H9 (cell line): ENCODE measurements around the gene DOCK9. TPM values are rescaled to one million over a fixed set of nuclear protein-coding genes. Genes with fewer than 3 reads are reported as not detected.

ENCODE experiments used
- DNase-seq: peaks from one replicate; pipeline ENCODE4 v3.0.0-alpha.2; 2017
- H2AFZ ChIP-seq: one replicate; pipeline ENCODE4 v1.6.1; 2013; ENCODE audit warnings: mild to moderate bottlenecking, low read length, control low read depth, moderate library complexity
- H2AK5ac ChIP-seq: 2 replicates; pipeline ENCODE4 v1.6.1; 2013; ENCODE audit warnings: low read length, control low read depth, mixed read lengths; ENCODE audit not compliant: insufficient read length
- H2BK120ac ChIP-seq: one replicate; pipeline ENCODE4 v1.6.1; 2013; ENCODE audit warnings: low read depth, mild to moderate bottlenecking, low read length, control low read depth, inconsistent platforms; ENCODE audit not compliant: poor library complexity, severe bottlenecking
- H2BK12ac ChIP-seq: 2 replicates; pipeline ENCODE4 v1.6.1; 2013; ENCODE audit warnings: low read length, control low read depth, mixed read lengths, low read depth; ENCODE audit not compliant: insufficient read length
- H2BK15ac ChIP-seq: 2 replicates; pipeline ENCODE4 v1.6.1; 2013; ENCODE audit warnings: low read depth, low read length, control low read depth
- H2BK20ac ChIP-seq: one replicate; pipeline ENCODE4 v1.6.1; 2013; ENCODE audit warnings: low read depth, mild to moderate bottlenecking, low read length, control low read depth, inconsistent platforms; ENCODE audit not compliant: poor library complexity, severe bottlenecking
- H2BK5ac ChIP-seq: 2 replicates; pipeline ENCODE4 v1.6.1; 2013; ENCODE audit warnings: low read length, control low read depth, mixed read lengths; ENCODE audit not compliant: insufficient read length
- H3K14ac ChIP-seq: 2 replicates; pipeline ENCODE4 v1.6.1; 2013; ENCODE audit warnings: low read length, control low read depth; ENCODE audit not compliant: insufficient read depth
- H3K18ac ChIP-seq: 2 replicates; pipeline ENCODE4 v1.6.1; 2013; ENCODE audit warnings: low read depth, mild to moderate bottlenecking, mixed read lengths, low read length, control low read depth; ENCODE audit not compliant: insufficient read length
- H3K23ac ChIP-seq: 2 replicates; pipeline ENCODE4 v1.6.1; 2013; ENCODE audit warnings: low read length, control low read depth, mixed read lengths, low read depth; ENCODE audit not compliant: insufficient read length
- H3K23me2 ChIP-seq: 2 replicates; pipeline ENCODE4 v1.6.1; 2013; ENCODE audit warnings: low read depth, mild to moderate bottlenecking, mixed read lengths, low read length, control low read depth; ENCODE audit not compliant: insufficient read length, poor library complexity, severe bottlenecking
- H3K27ac ChIP-seq: 2 replicates; pipeline ENCODE4 v1.5.1; 2013; ENCODE audit warnings: low read length, control low read depth, mixed read lengths, low read depth; ENCODE audit not compliant: insufficient read length
- H3K27me3 ChIP-seq: 2 replicates; pipeline ENCODE4 v1.6.1; 2013; ENCODE audit warnings: low read length, control low read depth, inconsistent platforms; ENCODE audit not compliant: insufficient read depth
- H3K4ac ChIP-seq: 2 replicates; pipeline ENCODE4 v1.6.1; 2013; ENCODE audit warnings: low read depth, mild to moderate bottlenecking, control low read depth, inconsistent platforms, low read length, moderate library complexity
- H3K4me1 ChIP-seq: 2 replicates; pipeline ENCODE4 v1.6.1; 2013; ENCODE audit warnings: low read length, control low read depth, inconsistent platforms; ENCODE audit not compliant: insufficient read depth
- H3K4me2 ChIP-seq: 2 replicates; pipeline ENCODE4 v1.6.1; 2013; ENCODE audit warnings: low read length, control low read depth, mixed read lengths; ENCODE audit not compliant: insufficient read length, insufficient read depth
- H3K56ac ChIP-seq: 2 replicates; pipeline ENCODE4 v1.6.1; 2013; ENCODE audit warnings: low read depth, mild to moderate bottlenecking, mixed read lengths, low read length, control low read depth; ENCODE audit not compliant: insufficient read length
- H3K79me1 ChIP-seq: 2 replicates; pipeline ENCODE4 v1.6.1; 2013; ENCODE audit warnings: low read depth, mild to moderate bottlenecking, moderate library complexity, low read length, control low read depth, inconsistent platforms; ENCODE audit not compliant: insufficient read depth, poor library complexity, severe bottlenecking
- H3K79me2 ChIP-seq: 2 replicates; pipeline ENCODE4 v1.6.1; 2013; ENCODE audit warnings: low read length, control low read depth, inconsistent platforms; ENCODE audit not compliant: insufficient read depth
- H3K9ac ChIP-seq: 2 replicates; pipeline ENCODE4 v1.6.1; 2013; ENCODE audit warnings: low read length, control low read depth, mixed read lengths; ENCODE audit not compliant: insufficient read length; ENCODE audit errors: extremely low read depth
- H3K9me3 ChIP-seq: one replicate; pipeline ENCODE4 v1.6.1; 2013; ENCODE audit warnings: low read depth, low read length, inconsistent platforms; ENCODE audit not compliant: control insufficient read depth
- H3T11ph ChIP-seq: one replicate; pipeline ENCODE4 v1.6.1; 2013; ENCODE audit warnings: mild to moderate bottlenecking, low read length, control low read depth, inconsistent platforms
- H4K20me1 ChIP-seq: one replicate; pipeline ENCODE4 v1.6.1; 2013; ENCODE audit not compliant: control insufficient read depth, insufficient read length, insufficient read depth
- H4K5ac ChIP-seq: 2 replicates; pipeline ENCODE4 v1.6.1; 2013; ENCODE audit warnings: low read depth, mild to moderate bottlenecking, mixed read lengths, low read length, control low read depth; ENCODE audit not compliant: insufficient read length
- H4K8ac ChIP-seq: replicated peaks from 2 replicates; pipeline ENCODE4 v1.6.1; 2013; ENCODE audit warnings: low read length, control low read depth, mixed read lengths, low read depth; ENCODE audit not compliant: insufficient read length
- H4K91ac ChIP-seq: 2 replicates; pipeline ENCODE4 v1.6.1; 2013; ENCODE audit warnings: low read depth, mild to moderate bottlenecking, moderate library complexity, mixed read lengths, low read length, control low read depth; ENCODE audit not compliant: insufficient read length
- H3K27ac Mint-ChIP-seq, 3 experiments: 2 replicates in 2 of 3; 3 replicates in 1 of 3; pipeline ENCODE4 v1.8.0; 2020 to 2021; ENCODE audit warnings: mixed read lengths in 3 of 3, mild to moderate bottlenecking in 1 of 3, moderate library complexity in 1 of 3
- H3K27me3 Mint-ChIP-seq: 2 replicates; pipeline ENCODE4 v1.8.0; 2021; ENCODE audit warnings: low read depth, mild to moderate bottlenecking, moderate library complexity, mixed read lengths
- H3K36me3 Mint-ChIP-seq, 3 experiments: 2 replicates in 2 of 3; 3 replicates in 1 of 3; pipeline ENCODE4 v1.8.0; 2020 to 2021; ENCODE audit warnings: low read depth in 3 of 3, mixed read lengths in 3 of 3; ENCODE audit not compliant: insufficient read depth in 1 of 3
- H3K4me1 Mint-ChIP-seq, 2 experiments: 2 replicates each; pipeline ENCODE4 v1.8.0; 2020; ENCODE audit warnings: mixed read lengths in 2 of 2
- H3K4me3 Mint-ChIP-seq, 2 experiments: 2 replicates in 1 of 2; 3 replicates in 1 of 2; pipeline ENCODE4 v1.8.0; 2020 to 2021; ENCODE audit warnings: mild to moderate bottlenecking in 2 of 2, mixed read lengths in 2 of 2, moderate library complexity in 1 of 2
- H3K9me3 Mint-ChIP-seq, 2 experiments: 2 replicates in 1 of 2; 3 replicates in 1 of 2; pipeline ENCODE4 v1.8.0; 2020; ENCODE audit warnings: mild to moderate bottlenecking in 2 of 2, mixed read lengths in 2 of 2, moderate library complexity in 1 of 2
- WGBS: extraction: QIAGEN DNeasy Blood & Tissue Kit; methylation state at CpG from one replicate; pipeline ENCODE4 v1.1.7; 2013; ENCODE audit warnings: missing lambda C conversion rate, low lambda C conversion rate, mixed read lengths; ENCODE audit not compliant: insufficient read length; ENCODE audit errors: extremely low coverage; 5-methylcytosine and 5-hydroxymethylcytosine counted together
- total RNA-seq: library from RNA; stranded (reverse); gene quantifications from 2 replicates; pipeline ENCODE4 v1.2.1, GENCODE V29; 2021
- TF ChIP-seq, protein P1 (sequence below): fragments of 200-600 bp; sonication (generic); conservative IDR thresholded peaks from 3 replicates; pipeline ENCODE4 v1.8.0; 2021; ENCODE audit warnings: antibody characterized with exemption, mild to moderate bottlenecking

The DOCK9 gene
- total RNA-seq, 1 experiment from 2014 or later = 23.0 TPM

DNA sequence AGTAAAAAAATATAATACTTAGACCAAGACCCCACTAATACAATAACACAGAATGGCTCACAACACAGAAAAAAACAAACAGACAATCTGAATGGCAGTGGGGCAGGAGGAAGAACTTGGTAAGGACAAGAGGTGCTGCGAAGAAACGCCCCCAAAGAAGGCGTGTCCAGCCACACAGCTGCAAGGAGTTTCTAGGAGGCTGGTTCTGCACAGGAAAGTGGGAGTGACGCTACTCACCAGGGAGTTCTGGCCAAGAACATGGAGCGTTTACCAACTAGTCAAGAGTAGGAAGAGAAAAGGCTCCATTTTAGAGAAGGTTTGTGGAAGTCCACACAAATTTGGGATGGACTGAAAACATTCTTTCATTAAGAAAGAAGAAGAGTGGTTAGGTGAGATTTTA lies 130.1 kb downstream of the DOCK9 start:
- Mint-ChIP-seq H3K36me3 (peaks cover 0 to 2% (median 0%) of the 10 kb centered on the region in 3 experiments; a peak in 1 of 7 replicates), H3K4me1 (peaks cover 6 to 10% of the 10 kb centered on the region in 2 experiments), H3K9me3 (no peaks in the 10 kb centered on the region; a peak in 1 of 5 replicates), H3K4me3 (no peak overlapping the region), H3K27me3 (no peaks in the 10 kb centered on the region), H3K27ac (no peak overlapping the region)
- no peak overlapping the region for H2BK120ac ChIP-seq
- whole genome bisulfite sequencing = no CpG with 5 or more reads among the region's 5 CpGs
- H3K4ac ChIP-seq = no peak overlapping the region
- H3K23ac ChIP-seq = no peak overlapping the region
- H4K5ac ChIP-seq = no peak overlapping the region
- no peaks in the 10 kb centered on the region for H3K27me3 ChIP-seq
- no peak overlapping the region for H3K56ac ChIP-seq
- DNase-seq = peak; percentile 83
- H4K8ac ChIP-seq = no peak overlapping the region
- H2AFZ ChIP-seq = no peak overlapping the region
- no peak overlapping the region for H2BK12ac ChIP-seq
- no peak overlapping the region for H2BK15ac ChIP-seq
- TF ChIP-seq, protein P1, sequence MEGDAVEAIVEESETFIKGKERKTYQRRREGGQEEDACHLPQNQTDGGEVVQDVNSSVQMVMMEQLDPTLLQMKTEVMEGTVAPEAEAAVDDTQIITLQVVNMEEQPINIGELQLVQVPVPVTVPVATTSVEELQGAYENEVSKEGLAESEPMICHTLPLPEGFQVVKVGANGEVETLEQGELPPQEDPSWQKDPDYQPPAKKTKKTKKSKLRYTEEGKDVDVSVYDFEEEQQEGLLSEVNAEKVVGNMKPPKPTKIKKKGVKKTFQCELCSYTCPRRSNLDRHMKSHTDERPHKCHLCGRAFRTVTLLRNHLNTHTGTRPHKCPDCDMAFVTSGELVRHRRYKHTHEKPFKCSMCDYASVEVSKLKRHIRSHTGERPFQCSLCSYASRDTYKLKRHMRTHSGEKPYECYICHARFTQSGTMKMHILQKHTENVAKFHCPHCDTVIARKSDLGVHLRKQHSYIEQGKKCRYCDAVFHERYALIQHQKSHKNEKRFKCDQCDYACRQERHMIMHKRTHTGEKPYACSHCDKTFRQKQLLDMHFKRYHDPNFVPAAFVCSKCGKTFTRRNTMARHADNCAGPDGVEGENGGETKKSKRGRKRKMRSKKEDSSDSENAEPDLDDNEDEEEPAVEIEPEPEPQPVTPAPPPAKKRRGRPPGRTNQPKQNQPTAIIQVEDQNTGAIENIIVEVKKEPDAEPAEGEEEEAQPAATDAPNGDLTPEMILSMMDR = no peak
- no peak overlapping the region for H3K4me2 ChIP-seq
- no peak overlapping the region for H2AK5ac ChIP-seq
- no peak overlapping the region for H3K27ac ChIP-seq
- no peak overlapping the region for H3K14ac ChIP-seq
- H3K4me1 ChIP-seq = no peaks in the 10 kb centered on the region; the same call in 1 of the 2 replicates
- no peak overlapping the region for H4K91ac ChIP-seq
- H3K9me3 ChIP-seq = no peaks in the 10 kb centered on the region
- no peaks in the 10 kb centered on the region for H3K23me2 ChIP-seq
- no peak overlapping the region for H3K18ac ChIP-seq
- no peak overlapping the region for H3K9ac ChIP-seq
- H2BK5ac ChIP-seq = no peak overlapping the region
- H2BK20ac ChIP-seq = no peak overlapping the region
- H3T11ph ChIP-seq = no peak overlapping the region
- H4K20me1 ChIP-seq = no peaks in the 10 kb centered on the region
- no peaks in the 10 kb centered on the region for H3K79me1 ChIP-seq
- no peaks in the 10 kb centered on the region for H3K79me2 ChIP-seq
